Measurements from ENCODE around the gene NPIPB6.

Gene NPIPB6

GRCh38 chr16:28320023-28320561 is 43.2 kb downstream of the NPIPB6 start:
- no peak for TF ChIP-seq CTCF (IDR thresholded peaks at IDR 0.05; ENCODE audit: poor library complexity, severe bottlenecking)
- H3K36me3 ChIP-seq (ENCODE audit: low read depth) = no peaks in the 10 kb centered on the region
- H3K27ac ChIP-seq (ENCODE audit: poor library complexity, severe bottlenecking) = no peak overlapping the region
- no peak overlapping the region for H3K4me3 ChIP-seq (ENCODE audit: severe bottlenecking)
- ATAC-seq (ENCODE audit: low read depth) (no peak), DNase-seq (ENCODE audit: low spot score) (no peak)
- no peaks in the 10 kb centered on the region for H3K4me1 ChIP-seq (ENCODE audit: insufficient read depth, poor library complexity, severe bottlenecking)
- no peaks in the 10 kb centered on the region for H3K9me3 ChIP-seq (ENCODE audit: severe bottlenecking)
- H3K27me3 ChIP-seq (ENCODE audit: insufficient read depth, poor library complexity, severe bottlenecking) = no peaks in the 10 kb centered on the region

- Histone ChIP-seq H3K4me3 (ENCODE audit: severe bottlenecking) (no peak overlapping the region), H3K4me1 (ENCODE audit: insufficient read depth, poor library complexity, severe bottlenecking) (no peaks in the 10 kb centered on the region), H3K27ac (ENCODE audit: poor library complexity, severe bottlenecking) (no peak overlapping the region), H3K9me3 (ENCODE audit: severe bottlenecking) (no peaks in the 10 kb centered on the region), H3K27me3 (ENCODE audit: insufficient read depth, poor library complexity, severe bottlenecking) (no peaks in the 10 kb centered on the region), H3K36me3 (ENCODE audit: low read depth) (no peaks in the 10 kb centered on the region)
- DNase-seq (ENCODE audit: low spot score) = no peak
- no peak for ATAC-seq (ENCODE audit: low read depth)
- no peak for TF ChIP-seq CTCF (IDR thresholded peaks at IDR 0.05; ENCODE audit: poor library complexity, severe bottlenecking)
Observed at GRCh38 chr16:28319476-28320022, 43.8 kb downstream of the NPIPB6 start.

- Histone ChIP-seq H3K27ac (ENCODE audit: poor library complexity, severe bottlenecking) (no peak overlapping the region), H3K27me3 (ENCODE audit: insufficient read depth, poor library complexity, severe bottlenecking) (no peaks in the 10 kb centered on the region), H3K36me3 (ENCODE audit: low read depth) (no peaks in the 10 kb centered on the region), H3K4me3 (ENCODE audit: severe bottlenecking) (no peak overlapping the region), H3K4me1 (ENCODE audit: insufficient read depth, poor library complexity, severe bottlenecking) (no peaks in the 10 kb centered on the region), H3K9me3 (ENCODE audit: severe bottlenecking) (no peaks in the 10 kb centered on the region)
- DNase-seq (ENCODE audit: low spot score) = no peak
- no peak for TF ChIP-seq CTCF (IDR thresholded peaks at IDR 0.05; ENCODE audit: poor library complexity, severe bottlenecking)
- ATAC-seq (ENCODE audit: low read depth) = 0 out of 3 replicates have a peak, but pooled peaks have one; percentile 16
Observed at GRCh38 chr16:28318042-28318744, 45.1 kb downstream of the NPIPB6 start.

GRCh38 chr16:28317040-28317880 is 46.0 kb downstream of the NPIPB6 start:
- Histone ChIP-seq H3K27ac (ENCODE audit: poor library complexity, severe bottlenecking) (no peak overlapping the region), H3K4me1 (ENCODE audit: insufficient read depth, poor library complexity, severe bottlenecking) (no peaks in the 10 kb centered on the region), H3K4me3 (ENCODE audit: severe bottlenecking) (no peak overlapping the region), H3K36me3 (ENCODE audit: low read depth) (no peaks in the 10 kb centered on the region), H3K9me3 (ENCODE audit: severe bottlenecking) (no peaks in the 10 kb centered on the region), H3K27me3 (ENCODE audit: insufficient read depth, poor library complexity, severe bottlenecking) (no peaks in the 10 kb centered on the region)
- peak; percentile 84 for TF ChIP-seq CTCF (IDR thresholded peaks at IDR 0.05; ENCODE audit: poor library complexity, severe bottlenecking)
- ATAC-seq (ENCODE audit: low read depth) = peak; percentile 44; the same call in 2 of the 3 replicates
- DNase-seq (ENCODE audit: low spot score) = no peak
